PC-9 (cell line): ENCODE results near the gene RBM4.

Source experiments
- CTCF ChIP-seq: fragments of 200-600 bp; sonication (generic); conservative IDR thresholded peaks from 2 replicates; pipeline ENCODE4 v1.6.1; 2017; ENCODE audit warnings: mixed run types, antibody characterized with exemption, mild to moderate bottlenecking, moderate library complexity
- EZH2 ChIP-seq: fragments of 200-600 bp; sonication (generic); IDR thresholded peaks from 2 replicates; pipeline ENCODE4 v1.8.0; 2017; ENCODE audit warnings: antibody characterized with exemption, low read depth

GRCh38 chr11:66589996-66590675 is 48.4 kb upstream of the RBM4 start:
- no peak for TF ChIP-seq CTCF
- no peak for TF ChIP-seq EZH2
